T-helper 2 cell (primary cell): ENCODE data around the gene ANKRD24.
A peak's percentile ranks its signal among the peaks of the same experiment; 100 is the strongest.
"Not testable (repeated sequence)": the region's sequence is repeated elsewhere in the genome, so short reads cannot be mapped to it uniquely, and the experiment has no call there.

Source experiments
- DNase-seq, 5 experiments: peaks; one replicate each; pipeline versions ENCODE4 v3.0.0 to v3.0.0-alpha.2; 2012 to 2022

Gene ANKRD24

DNA sequence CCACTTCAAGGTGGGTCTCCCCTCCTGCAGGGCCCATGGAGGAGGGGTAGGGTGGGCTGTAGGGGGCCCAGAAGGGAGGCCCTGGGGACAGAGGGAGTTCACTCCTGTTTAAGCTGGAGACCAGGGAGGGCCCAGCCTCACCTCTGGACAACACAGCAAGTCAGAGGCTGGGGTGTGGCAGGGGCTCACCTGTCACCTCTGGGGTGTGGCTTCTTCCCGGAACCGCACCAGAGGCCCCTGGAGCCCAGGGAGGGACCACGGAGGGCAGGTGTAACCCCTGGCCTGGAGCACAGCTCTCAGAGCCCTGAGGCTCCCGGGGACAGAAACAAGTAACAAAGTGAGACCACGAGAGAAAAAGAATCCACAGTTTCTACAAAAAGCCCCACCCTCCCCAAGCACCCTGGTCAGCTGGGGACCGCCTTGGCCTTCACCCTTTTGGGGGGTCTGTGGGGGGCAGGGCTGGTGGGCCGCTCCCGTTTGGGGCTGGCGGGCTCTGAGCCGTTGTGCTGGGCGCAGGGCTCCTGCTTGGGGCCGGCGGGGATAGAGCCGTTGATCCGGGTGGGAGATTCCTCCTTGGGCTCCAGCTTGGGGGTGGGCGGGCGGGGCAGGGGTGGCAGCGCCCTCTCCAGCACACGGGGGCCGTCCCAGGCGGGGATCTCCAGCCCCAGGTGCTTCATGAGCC is 8.1 kb upstream of the ANKRD24 start:
- no peak for DNase-seq

DNA sequence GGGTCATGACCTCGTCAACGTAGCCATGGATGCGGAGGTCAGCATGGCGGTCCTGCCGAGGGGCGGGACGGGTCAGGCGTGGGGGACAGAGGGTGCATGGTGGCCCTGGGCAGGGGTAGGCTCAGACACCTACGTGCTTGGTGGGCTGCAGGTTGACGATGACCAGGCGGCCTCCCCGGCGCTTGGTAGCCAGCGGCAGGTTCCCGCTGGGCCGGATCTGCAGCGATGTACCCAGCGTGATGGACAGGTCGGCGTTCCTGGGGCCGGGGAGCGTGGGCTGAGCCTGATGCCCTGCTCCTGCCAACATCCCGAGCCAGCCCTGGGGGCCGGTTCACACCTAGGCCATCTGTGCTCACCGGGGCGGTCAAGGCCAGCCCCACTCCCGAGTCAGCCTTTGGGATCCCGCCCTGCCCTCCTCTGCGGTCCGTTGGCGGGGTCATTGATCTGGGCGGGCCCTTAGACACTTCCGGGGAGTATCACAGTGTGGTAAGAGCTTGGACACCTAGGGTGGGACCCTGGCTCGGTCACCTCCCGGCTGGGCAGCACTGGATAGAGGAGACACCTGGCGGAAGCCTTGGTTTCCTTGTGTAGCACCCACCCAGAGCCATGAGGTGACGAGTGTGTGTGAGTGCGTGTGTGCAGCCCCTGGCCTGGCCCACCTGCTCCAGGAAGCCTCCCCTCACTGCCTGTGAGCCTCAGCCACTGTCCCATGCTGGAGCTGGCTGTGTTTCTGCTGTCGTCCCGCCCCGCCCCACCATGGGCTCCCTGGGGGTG is 7.4 kb upstream of the ANKRD24 start:
- no peak for DNase-seq

DNA sequence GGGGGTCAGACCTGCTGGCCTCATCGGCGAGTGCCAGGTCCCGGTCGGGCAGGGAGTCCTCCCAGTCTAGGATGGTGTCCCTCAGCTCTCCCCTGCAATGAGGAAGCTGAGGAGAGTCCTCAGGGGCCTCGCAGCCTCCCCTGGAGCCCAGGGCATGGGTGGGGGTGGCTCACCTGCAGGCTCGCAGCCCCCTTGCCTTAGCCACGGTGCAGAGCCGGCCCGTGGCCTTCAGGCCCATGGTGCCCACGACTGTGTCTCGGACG is 6.9 kb upstream of the ANKRD24 start:
- no peak for DNase-seq

DNA sequence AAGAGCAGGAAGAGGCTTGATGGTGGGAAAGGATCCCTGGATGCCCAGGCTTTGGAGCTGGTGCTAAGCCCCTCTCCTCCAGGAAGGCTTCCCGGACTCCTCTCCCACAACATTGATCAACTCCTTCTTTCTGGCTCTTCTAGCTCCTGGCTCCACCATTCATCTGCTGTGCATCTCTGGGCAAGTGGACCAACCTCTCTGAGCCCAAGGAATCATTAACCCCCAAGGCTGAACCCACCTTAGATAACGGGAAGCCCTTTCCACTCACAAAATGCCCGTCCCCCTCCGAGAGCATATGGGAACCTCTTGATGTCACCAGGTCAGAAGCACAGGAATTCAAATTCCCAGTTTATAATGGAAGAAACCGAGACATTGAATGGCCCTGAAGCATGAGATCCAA is 5.3 kb upstream of the ANKRD24 start:
- DNase-seq, result no peak

DNA sequence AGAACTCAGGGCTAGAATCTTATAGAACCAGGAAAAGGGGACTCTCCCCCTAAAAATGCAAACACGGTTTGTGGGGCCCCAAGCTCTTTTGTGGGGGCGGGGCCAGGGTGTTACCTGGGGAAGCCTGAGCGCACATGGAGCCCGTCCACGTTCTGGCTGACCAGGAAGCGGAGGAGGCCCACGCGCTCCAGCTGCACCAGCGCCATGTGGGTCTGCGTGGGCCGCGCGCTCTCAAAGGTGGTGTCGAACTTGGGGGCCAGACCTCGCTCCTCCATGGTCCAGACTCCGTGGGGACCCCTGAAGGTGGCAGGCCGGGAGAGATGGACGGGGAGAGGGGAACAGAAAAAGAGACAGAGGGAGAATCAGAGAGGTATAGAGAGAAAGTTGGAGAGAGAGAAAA is 3.5 kb upstream of the ANKRD24 start:
- DNase-seq, result no peak

DNA sequence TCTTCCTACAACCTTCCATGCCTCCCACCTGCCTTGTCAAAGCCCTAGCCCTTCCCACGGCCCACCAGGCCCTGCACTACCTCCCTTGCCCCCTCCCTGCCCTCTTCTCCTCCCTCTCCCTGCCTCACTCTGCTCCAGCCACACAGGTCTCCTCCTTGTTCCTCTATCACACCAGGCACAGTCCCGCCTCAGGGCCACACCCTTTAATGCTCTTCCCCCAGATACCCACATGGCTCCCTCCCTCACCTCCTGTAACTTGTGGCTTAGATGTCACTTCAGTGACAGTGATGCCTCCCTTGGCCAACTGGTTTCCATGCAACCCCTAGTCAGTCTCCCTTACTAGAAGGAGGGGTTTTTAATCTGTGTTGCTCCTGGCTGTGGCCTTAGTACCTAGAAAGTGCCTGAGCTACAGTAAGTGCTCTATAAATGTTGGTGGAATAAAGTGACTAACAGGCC is 1.4 kb upstream of the ANKRD24 start:
- peak in 1 of 5 experiments; percentile 40 for DNase-seq

DNA sequence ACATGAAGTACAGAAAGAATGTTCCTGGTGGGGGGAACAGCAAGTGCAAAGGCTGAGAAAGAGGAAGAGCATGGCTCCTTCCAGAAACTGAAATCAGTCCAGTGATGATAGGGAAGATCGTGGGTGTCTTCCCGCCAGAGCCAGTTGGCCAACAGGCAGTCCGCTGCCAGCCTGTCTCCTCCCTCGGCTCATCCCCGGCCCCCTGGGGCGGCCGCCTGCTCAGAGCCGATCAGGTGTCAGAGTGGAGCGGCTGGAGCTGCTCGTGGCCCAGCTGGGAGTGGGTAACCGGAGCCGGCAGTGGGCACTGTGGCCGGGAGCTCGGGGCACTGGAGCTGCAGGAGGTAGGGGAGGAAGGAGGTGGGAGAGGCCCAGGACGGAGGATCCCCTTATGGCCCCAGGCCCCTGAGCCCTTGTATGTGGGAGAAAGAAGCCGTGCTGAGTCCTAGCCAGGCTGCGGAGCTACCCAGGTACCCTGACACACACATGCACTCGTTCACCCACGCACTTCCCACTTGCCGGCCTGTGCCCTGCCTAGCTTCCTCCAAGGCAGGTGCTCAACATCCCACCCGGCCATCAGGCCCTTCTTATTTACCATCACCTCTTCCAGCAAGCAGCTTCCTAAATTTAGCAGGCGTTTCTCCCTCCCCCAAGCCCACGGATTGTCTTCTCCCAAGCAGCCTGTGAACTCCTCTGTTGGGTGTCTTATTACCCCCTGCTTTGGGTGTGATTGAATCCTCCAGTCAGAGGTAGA is 1.7 kb downstream of the ANKRD24 start:
- no peak for DNase-seq

DNA sequence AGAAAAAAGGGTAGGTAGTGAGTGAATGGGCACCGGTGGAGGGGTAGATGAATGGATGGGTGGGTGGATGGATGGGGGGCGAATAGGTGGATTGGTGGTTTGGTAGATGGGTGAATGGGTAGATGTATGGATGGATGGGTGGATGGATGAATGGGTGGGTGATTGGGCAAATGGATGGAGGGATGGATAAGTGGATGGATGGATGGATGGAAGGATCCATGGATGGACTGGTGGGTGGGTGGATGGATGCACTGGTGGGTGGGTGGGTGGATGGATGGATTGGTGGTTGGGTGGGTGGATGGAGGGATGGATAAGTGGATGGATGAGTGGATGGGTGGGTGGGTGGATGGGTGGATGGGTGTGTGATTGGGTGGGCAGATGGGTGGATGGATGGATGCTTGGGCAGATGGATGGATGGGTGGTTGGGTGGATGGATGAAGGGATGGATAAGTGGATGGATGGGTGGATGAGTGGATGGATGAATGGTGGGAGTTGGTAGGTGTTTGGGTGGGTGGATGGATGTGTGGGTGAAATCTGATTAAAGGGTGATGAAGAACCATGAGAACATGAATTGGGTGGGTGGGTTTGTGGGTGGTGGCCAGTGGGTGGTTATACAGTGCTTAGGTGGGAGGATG is 2.3 kb downstream of the ANKRD24 start:
- no peak for DNase-seq

DNA sequence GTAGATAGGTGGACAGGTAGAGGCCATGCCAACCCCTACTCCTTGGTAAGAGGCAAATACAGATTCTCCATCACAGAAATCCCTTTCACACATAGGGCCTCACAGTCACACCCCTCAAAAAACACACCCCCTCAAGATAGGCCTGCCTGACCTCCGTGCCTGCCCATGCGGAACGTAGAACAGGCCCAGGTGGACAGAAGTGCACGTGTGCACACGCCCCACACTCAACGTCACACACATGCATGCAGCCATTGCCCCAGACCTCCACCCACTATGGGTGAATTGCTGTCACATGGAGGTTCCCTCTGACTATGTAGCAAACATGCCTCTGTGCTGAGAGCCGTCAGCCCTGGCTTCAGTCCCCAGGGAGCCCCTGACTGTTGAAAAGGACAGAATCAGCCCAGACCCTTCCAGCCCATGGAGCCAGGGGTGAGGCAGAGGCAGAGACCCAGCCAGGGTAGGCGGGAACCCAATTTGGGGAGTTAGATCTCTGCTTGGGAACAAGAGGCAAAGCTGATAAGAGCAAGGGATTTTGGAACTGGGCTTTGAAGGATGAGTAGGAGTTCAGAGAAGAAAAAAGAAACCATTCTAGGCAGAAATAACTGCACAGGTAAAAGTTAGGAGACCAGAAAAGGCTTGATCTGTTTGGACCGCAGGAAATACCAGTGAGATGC is 3.1 kb downstream of the ANKRD24 start:
- DNase-seq, result no peak

DNA sequence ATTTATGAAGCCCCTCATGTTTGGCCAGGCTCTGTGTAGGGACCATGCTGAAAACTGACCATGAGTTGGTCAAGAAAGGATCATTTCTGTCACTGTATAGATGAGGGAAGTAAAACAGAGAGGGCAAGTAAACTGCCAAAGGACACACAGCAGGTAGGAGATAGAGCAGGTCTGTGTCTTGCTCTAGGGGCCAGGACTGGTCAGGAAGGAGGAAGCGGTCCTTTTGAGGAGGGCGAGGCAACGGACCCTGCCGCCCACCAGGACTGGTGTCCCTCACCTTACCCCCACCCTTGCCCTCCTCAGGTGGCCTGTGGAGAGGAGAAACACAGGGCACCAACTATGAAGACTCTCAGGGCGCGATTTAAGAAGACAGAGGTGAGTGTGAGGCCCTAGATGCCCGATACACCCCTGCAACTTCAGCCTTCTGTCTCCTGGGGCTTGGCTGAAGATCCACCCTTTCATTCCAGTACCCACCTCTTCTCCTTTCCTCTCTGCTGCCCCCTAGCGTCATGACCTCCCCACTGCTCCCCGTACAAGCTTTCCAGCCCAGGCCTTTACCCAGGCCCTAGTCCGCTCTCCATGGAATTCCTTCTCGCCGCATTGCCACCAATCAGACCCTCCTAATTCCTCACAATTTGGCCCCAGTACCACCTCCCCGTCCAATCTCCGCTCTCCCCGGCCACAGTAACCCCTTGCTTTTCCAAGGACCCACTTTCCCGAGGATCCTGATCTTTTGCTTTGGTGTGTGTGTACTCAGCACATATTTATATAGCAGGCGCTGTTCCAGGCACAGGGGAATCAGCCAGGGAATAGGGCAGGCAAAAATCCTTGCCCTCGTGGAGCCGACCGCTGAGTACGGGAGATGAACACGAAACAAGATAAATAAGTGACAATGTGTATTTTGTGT is 3.9 kb downstream of the ANKRD24 start:
- peak; percentile 40 to 76 (median 63) for DNase-seq

DNA sequence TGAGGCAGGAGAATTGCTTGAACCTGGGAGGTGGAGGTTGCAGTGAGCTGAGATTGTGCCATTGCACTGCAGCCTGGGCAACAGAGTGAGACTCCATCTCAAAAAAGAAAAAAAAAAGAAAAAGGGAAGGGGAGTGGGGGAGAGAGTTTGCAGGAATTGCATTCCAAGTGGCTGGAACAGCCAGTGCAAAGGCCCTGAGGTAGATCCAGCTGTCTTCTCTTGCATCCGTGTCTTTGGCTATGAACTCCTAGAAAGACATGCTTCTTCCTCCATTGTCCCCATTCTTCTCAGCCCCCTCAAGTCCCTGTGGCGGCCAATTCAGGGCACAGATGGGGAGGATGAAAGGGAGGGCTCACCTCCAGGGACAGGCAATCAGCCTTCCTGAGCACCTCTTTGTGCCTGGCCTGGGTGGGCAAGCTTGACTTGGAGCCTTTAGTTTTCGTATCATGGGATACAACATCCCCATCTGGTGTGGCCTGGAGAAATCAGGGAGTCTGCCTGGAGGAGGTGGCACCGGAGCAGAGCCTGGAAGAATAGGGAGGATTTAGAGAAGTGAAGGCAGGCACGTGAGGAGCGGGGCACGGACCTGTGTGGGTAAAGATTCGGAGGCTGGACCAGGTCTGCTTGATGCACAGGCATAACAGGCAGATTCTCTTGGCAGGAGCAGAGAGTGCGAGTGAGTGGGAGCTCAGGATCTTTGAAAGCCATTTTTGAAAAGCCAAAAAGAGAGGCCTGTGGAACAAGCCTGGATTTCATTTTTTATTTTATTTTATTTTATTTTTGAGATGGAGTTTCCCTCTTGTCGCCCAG is 5.0 kb downstream of the ANKRD24 start:
- DNase-seq, result no peak

DNA sequence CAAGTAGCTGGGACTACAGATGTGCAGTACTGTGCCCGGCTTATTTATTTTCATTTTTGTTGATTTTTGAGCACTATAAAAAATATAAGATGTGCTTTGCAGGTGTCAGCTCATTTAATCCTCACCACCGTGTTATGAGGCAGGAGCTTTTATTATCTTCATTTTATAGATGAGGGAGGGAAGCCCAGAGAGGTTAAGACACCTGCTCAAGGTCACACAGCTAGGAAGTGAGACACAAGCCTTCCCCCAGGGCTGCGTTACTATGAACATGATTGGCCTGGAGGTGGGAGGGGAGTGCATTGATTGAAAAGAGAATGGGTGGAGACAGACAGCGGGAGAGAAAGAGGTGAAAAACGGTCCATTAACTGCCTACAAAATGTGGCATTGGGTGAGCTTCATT is 7.2 kb downstream of the ANKRD24 start:
- DNase-seq, result no peak

DNA sequence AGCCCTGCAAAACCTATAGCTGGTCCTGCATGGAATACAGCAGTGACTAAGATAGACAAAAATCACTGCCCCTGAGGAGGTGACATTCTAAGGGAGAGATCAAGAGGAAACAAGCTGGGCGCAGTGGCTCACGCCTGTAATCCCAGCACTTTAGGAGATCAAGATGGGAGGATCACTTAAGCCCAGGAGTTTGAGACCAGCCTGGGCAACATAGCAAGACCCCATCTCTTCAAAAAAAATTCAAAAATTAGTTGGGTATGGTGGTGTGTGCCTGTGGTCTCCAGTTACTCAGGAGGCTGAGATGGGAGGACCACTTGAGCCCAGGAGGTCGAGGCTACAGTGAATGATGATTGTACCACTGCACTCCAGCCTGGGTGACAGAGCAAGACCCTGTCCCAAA is 10.0 kb downstream of the ANKRD24 start:
- not testable (repeated sequence) for DNase-seq

DNA sequence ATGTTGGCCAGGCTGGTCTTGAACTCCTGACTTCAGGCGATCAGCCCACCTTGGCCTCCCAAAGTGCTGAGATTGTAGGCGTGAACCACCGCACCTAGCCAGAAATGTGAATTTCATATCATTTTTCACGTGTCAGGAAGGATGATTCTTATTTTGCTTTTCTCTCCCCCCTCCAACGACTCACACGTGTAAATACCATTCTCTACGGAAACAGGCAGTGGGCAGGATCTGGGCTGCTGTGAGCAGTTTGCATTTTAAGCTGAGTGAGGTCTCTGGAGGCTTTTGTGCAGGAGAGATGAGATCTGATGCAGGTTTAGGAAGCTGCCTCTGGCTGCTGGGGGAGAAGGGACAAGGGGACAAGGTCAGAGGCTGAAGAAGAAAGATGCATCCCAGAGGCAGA is 11.9 kb downstream of the ANKRD24 start:
- DNase-seq, result no peak

DNA sequence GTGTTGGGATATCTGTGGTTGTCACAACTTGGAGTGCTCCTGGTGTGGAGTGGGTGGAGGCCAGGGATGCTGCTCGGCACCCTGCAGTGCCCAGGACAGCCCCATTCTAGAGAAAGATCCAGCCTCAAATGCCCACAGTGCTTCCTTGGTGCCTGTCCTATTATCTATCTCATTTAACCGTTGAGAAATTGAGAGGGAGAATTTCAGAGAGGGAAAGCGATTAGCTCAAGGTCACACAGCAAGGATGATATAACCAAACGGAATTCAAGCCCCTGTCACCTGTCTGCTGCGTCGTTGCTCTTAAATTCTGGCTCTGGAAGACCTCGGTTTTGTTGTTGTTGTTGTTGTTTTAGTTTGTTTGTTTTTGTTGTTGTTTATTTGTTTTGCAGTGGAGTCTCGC is 13.5 kb downstream of the ANKRD24 start:
- no peak for DNase-seq

DNA sequence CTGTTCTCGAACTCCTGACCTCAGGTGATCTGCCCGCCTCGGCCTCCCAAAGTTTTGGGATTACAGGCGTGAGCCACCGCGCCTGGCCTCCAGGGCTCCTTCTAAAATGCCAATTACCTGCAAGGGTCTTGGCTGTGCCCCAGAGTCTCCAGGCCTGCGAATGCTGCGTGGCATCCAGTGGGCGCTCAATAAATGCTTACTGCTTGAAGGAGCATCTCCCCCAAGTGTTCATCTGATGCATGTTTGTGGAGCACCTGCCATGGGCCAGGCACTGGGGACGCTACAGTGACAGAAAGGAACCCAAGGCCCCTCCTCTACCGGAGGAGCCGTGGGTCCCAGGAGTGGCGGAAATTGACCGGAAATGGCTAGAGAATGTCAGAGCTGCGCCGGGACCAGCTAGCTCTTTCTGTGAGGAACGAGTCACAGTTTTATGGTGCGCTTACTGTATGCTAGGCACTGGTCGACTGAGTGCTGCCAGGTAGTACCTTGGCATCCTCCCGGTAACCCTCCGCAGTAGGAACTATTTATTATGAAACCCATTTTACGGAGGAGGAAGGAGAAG is 14.2 kb downstream of the ANKRD24 start:
- DNase-seq, result no peak

DNA sequence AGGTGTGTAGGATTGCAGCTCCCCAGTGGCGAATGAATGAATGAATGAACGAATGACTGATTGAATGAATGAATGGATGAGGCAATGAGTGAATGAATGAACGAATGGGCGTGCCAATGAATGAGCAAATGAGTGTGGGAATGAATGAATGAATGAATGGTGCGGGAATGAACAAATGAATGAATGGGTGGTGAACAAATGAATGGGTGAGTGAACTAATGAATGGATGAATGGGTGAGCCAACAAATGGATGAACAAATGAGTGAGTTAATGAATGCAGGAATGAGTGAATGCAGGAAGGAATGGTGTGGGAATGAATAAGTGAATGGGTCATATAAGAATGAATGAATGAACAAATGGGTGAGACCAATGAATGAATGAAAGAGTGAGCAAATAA is 14.7 kb downstream of the ANKRD24 start:
- DNase-seq, result no peak

DNA sequence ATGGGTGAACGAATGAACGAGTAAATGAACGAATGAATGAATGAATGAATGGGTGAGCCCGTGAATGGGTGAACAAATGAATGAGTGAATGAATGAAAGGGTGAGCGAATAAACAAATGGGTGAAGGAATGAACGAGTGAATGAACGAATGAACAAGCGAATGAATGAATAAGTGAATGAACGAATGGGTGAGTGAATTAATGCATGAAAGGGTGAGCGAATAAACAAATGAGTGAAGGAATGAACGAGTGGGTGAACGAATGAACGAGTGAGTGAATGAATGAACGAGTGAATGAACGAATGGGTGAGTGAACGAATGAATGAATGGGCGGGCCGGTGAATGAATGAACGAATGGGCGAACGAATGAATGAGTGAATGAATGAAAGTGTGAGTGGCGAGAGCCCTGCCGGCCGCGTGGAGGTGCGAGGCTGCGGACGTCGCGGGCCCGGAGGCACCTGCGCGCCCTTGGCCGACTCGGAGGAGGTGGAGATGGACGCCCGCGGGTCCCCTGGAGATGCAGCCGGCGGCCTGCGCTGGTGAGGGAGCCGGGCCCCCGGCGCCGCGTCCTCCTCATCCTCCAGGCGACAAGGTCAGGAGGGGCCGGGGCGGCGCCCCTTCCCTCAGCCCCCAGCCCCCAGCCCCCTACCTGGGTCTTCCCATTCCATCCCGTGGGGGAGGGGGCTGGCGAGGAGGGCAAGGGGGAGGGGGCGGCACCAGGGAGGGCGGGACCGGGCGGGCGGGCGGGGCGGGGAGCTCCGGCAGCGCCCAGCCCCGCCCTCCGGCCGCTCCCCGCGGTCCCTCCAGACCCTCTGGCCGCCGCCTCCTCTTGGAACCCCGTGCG is 15.4 kb downstream of the ANKRD24 start:
- peak in 1 of 5 experiments; percentile 37 for DNase-seq

DNA sequence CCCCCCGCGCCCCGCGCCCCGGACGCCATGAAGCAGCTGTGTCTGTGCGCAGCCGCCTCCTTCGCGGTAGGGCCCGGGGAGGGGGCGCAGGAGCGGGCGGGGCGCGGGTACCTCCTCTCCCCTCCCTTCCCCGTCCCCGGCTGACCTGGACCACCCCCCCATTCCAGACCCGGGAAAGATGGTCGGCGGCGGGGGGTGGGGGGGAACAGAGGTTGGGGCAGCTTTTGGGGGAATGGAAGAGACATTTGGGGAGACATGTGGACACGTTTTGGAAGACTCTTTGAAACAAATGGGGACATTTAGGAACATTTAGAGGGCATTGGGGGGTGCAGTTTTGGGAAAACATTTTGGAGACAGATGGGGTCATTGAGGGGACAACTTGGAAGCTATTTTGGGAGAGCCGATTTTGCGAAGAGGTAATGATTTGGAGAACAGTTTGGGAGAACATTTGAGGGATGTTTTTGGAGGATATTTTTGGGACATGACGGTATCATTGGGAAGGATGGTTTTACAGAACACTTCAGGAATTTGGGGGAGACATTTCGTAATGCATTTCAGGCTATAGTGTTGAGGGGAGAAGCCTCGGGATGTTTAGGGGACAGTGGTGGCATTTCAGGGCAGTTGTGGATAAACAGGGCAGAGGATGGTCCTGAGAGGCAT is 16.1 kb downstream of the ANKRD24 start:
- DNase-seq, result no peak
